Astrocyte of the spinal cord (primary cell): ENCODE results near the gene VIT.

Source experiments
- DNase-seq: peaks from one replicate; pipeline ENCODE4 v3.0.0; 2011; ENCODE audit warnings: low read depth, low spot score
- H3K4me3 ChIP-seq: 2 replicates; pipeline ENCODE4 v1.5.1; 2011; ENCODE audit warnings: low read depth, mild to moderate bottlenecking, low read length, moderate library complexity
- CTCF ChIP-seq: IDR thresholded peaks from 2 replicates; pipeline ENCODE4 v1.5.1; 2012; ENCODE audit warnings: low read depth, mild to moderate bottlenecking, low read length, inconsistent platforms
- in situ Hi-C: cut with HindIII; loops from 2 replicates; pipeline ENCODE4 v1.10.0; 2017; ENCODE audit warnings: low sequenced_read_pairs

The VIT gene

DNA sequence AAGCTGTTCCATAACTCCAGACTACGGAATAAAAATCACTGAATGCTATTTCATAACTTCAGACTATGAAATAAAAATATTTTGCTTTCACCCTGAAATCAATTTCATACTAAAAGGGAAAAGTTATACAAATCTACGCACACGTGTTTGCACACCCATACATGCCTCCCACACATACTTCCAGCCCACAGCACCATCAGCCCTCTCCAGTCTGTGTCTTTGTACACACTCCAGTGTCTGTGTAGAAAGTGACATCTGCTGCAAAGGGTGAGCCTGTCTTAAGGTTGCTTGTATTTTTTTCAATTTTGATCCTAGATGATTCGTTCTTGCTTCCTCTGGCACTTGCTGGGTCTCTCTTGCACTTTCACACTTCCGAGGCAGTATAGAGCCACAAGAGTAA is 53.6 kb downstream of the VIT start:
- no peak for TF ChIP-seq CTCF
- DNase-seq, result no peak
- H3K4me3 ChIP-seq, result no peak overlapping the region
- in situ Hi-C loops, result no loop called here

DNA sequence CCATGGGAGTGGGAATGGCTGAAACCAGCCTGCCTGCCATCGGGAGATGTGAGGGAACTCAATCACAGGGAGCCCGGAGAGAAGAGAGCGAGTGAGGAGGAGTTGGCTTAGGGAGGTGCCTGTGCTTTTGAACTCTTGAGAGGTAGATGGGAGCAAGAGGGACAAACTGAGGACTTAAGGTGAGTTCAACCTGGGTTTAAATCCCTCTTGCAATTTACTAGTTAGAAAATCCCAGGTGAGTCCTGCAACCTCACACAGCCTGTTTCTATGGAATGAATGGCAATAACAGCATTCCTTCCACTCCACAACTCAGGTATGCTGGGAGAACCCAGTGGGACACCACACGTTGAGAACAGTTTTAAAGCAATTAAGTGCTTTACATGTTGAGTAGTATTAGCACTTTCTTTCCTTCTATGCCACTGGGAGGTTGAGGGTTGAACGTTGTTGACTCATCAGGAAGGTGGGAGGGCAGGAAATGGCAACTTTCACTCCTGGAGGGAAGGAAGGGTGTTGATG is 57.3 kb downstream of the VIT start:
- no peak for DNase-seq
- no peak overlapping the region for H3K4me3 ChIP-seq
- in situ Hi-C loops, result no loop called here
- no peak for TF ChIP-seq CTCF

GRCh38 chr2:36754578-36754977 is 58.1 kb downstream of the VIT start:
- H3K4me3 ChIP-seq, result no peak overlapping the region
- no peak for DNase-seq
- in situ Hi-C loops, result no loop called here
- TF ChIP-seq CTCF, result no peak

GRCh38 chr2:36756438-36756837 is 59.9 kb downstream of the VIT start:
- DNase-seq, result no peak
- no peak for TF ChIP-seq CTCF
- no peak overlapping the region for H3K4me3 ChIP-seq
- in situ Hi-C loops, result no loop called here

- TF ChIP-seq CTCF, result no peak
- H3K4me3 ChIP-seq, result no peak overlapping the region
- in situ Hi-C loops, result no loop called here
- no peak for DNase-seq
These were observed 66.4 kb downstream of the VIT start for GRCh38 chr2:36762764-36763490.

GRCh38 chr2:36769106-36769505 is 72.6 kb downstream of the VIT start:
- no peak for DNase-seq
- no peak overlapping the region for H3K4me3 ChIP-seq
- in situ Hi-C loops, result no loop called here
- TF ChIP-seq CTCF, result no peak
